C1 segment of cervical spinal cord (tissue), 14 donors: ENCODE results near the gene HIBCH.

Experiments
- DNase-seq, 14 donors: peaks; one replicate each; lab custom pipeline; 2025; lab: John Stamatoyannopoulos, UW

Gene HIBCH

DNA sequence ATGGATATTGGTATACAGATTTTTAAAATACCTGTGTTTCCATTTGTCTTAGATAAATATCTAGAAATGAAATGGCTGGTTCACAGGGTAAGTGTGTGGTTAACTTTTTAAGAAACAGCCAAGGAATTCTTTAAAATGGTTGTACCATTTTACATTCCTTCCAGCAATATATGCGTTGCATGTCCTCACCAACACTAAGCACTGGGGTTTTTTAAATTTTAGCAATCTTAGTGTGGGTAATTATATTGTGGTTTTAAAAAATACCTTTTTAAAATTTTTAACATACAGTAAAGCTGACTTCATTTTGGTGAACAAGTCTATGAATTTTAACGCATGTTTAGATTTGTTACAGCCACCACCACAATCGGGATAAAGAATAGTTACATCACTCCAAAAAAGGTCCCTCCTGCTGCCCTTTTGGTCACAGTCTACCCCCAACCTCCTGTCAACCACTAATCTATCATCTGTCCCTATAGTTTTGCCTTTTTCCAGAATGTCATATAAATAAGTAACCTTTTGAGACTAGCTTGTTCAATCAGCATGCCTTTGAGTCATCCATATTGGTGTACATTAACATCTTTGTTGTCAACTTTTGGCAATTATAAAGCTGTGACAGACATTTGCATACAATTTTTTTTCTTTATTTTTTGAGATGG is 129.0 kb downstream of the HIBCH start:
- no peak for DNase-seq

- no peak for DNase-seq
Observed at GRCh38 chr2:190188289-190188688, 131.3 kb downstream of the HIBCH start.

GRCh38 chr2:190186238-190186637 is 133.4 kb downstream of the HIBCH start:
- no peak for DNase-seq

DNA sequence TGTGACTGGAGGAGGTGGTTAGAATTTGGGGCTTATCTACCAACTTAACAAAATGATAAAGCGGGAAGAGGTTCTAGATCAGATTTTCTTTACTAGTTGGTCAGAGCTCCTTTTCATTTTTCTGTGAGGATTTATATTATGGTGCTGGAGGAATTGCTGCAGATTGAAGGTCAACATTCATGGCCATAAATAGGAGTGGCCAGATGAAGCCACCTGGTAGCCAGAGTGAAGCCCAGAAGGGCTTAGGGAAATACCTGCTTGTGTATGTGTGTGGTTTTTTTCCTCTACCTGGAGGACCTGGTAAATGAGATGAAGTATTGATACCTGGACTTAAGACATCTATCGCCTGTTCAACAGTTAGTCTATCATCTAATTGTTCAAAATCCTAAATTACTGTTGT is 134.2 kb downstream of the HIBCH start:
- no peak for DNase-seq

DNA sequence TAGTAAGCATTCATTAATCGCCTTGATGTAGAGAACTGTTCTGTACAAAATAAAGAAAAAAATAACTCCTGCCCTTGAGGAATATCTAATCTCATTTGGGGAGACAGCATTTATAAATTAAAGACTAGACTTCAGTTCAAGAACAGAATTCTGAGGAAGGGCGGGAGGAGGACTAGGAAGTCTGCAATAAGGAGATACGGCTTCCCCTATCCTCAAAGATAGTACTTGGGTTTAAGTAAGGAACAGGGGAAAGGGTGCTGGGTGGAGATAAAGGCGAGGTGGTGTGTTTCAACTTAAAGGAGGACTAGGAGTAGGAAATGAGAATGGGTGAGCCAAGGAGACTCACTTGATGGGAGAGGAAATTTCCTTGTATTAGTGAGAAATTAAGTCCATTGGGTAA is 135.2 kb downstream of the HIBCH start:
- no peak for DNase-seq

GRCh38 chr2:190183539-190183938 is 136.1 kb downstream of the HIBCH start:
- DNase-seq: no peak

GRCh38 chr2:190182071-190182524 is 137.5 kb downstream of the HIBCH start:
- no peak for DNase-seq

- DNase-seq: peak in 3 of 14 donors; percentile 50 to 82 (median 66)
Observed at GRCh38 chr2:190181123-190181669, 138.4 kb downstream of the HIBCH start.

- peak in 13 of 14 donors; percentile 3 to 82 (median 65) for DNase-seq
Observed at GRCh38 chr2:190180313-190181122, 139.1 kb downstream of the HIBCH start.

DNA sequence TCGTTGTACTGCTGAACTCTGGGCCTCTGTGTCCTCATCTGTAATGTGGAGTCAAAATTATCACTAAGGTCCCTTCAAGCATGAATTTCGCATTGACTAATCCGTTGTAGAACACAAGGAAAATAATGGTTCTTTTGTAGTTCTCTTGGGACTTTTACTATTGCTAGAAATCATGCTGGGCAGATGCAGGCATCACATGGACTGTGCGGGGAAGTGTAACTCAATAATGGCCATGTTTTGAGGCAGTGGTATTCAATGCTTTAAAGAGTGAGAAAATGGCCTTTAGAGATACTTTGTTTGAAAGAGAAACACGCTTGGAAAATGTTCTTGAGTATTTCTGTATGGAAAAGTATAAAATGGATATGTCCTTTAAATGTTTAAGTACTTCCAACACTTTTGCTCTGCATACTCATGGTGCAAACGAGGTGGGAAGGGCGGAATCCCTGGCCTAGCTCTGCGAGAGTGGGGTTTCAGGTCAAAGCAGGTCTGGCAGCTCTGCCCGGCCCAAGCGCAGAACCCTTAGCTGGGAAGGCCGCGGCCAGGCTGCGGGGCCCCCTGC is 139.8 kb downstream of the HIBCH start:
- peak in 6 of 14 donors; percentile 1 to 63 (median 46) for DNase-seq

- no peak for DNase-seq
Observed at GRCh38 chr2:190178066-190178722, 141.4 kb downstream of the HIBCH start.

DNA sequence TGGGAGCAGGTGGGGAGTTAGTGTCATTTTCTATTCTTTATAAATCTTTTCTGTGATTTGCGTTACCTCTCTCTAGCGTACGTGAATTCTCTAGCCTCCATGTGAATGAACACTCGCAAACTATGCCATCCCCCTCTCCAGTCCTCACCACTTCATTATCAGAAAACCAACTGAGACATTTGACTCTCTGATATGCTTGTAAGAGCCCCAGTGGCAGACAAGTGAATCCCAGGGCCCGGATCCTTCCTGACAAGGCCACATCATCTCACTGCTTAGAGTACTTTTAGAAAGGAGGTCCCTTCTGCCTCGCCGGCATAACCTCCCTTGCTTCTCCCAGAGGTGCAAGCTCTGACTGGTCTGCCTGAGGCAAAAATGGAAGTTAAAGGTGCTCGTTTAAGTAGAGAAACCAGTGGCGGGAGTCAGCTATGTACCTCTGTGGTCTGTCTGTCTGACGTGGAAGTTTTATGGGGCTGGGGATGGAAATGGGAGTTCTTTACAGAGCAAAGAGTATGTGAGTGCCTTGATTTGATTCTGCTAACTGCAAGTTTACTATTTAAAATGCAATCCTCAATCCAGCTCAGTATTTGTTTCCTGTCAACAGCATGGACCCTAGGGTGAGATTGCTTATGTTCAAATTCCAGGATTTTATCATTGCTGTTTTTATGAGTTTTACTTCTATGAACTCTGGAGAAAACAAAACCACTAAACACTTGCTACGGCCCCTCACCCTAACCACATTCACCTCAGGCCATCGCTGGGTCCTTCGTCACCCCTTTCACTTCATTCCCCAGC is 142.2 kb downstream of the HIBCH start:
- DNase-seq: no peak

DNA sequence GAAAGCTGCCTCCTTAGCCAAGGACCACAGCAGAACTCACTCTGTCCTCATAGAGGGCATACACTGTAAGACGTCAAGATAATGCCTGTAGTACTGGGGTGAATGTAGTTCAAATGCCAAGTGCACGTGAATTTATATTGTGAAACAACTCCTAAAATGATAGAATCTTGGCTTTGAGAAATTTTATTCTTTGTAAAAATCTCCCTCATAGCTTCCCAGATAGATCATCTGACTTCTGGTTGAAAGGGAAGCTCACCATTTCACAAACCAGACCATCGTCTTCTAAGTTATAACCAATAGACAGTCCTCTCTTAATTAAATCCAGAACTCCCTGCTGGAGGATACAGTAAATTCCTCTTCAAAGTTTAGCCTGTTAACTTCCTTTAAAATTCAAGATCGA is 146.2 kb downstream of the HIBCH start:
- no peak for DNase-seq

- DNase-seq: no peak
Observed at GRCh38 chr2:190170673-190171072, 149.0 kb downstream of the HIBCH start.

- DNase-seq: no peak
Observed at GRCh38 chr2:190169221-190170072, 150.2 kb downstream of the HIBCH start.

GRCh38 chr2:190167702-190168101 is 151.9 kb downstream of the HIBCH start:
- DNase-seq: no peak

DNA sequence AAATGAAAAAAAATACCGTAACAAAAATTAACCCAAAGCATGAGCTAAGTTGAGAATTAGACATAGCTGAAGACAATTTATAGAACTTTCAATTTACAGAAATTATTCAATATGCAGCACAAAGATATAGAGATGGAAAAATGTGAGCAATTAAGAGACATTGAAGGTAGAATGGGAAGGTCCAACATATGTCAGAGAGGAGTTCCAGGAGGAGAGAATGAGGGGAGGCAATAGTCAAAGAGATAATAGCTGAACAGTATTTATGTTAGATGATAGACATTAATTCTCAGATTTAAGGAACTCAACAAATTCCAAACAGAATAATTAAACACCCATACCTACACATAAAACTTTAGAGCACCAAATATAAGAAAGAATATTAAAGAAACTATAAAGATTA is 154.1 kb downstream of the HIBCH start:
- DNase-seq: no peak

- DNase-seq: no peak
Observed at GRCh38 chr2:190162851-190163250, 156.8 kb downstream of the HIBCH start.

DNA sequence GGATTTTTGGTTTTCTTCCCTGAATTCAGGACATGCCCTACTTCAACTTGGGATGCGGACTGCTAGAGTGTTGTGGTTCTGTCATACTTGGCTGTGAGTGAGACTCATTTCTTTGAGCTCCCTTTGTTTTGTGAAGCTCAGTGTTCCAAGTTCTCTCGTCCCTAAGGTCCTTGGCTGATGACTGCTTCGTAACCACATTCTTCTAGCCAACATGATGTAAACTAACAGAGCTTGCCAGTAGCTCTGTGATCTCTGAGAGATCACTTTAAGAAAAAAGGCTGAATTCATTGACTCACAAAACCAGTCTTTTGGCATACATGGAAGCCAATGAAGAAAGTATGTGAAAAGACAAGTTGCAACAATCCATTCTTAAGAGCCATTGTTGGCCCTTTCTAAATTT is 160.2 kb downstream of the HIBCH start:
- DNase-seq: peak in 6 of 14 donors; percentile 5 to 46 (median 14)
